ENCODE results near the gene MBP. TPM values are rescaled to one million over a fixed set of nuclear protein-coding genes. Genes with fewer than 3 reads are reported as not detected.

The MBP gene
- total RNA-seq, 1 donor from 2014 or later: 2.0 TPM

GRCh38 chr18:76988827-76989646 is 143.5 kb downstream of the MBP start:
- H3K4me1 Mint-ChIP-seq: peaks cover under 1% of the 10 kb centered on the region
- no peak for DNase-seq (ENCODE audit: low read depth, low spot score)
- peaks cover 2% of the 10 kb centered on the region for H3K27me3 Mint-ChIP-seq (ENCODE audit: low read depth)
- no peak for TF ChIP-seq CTCF (conservative IDR thresholded peaks at IDR 0.05)
- no peak overlapping the region for H3K4me3 Mint-ChIP-seq
- no peaks in the 10 kb centered on the region for H3K36me3 Mint-ChIP-seq (ENCODE audit: low read depth)
- no peaks in the 10 kb centered on the region for H3K9me3 Mint-ChIP-seq
- H3K27ac Mint-ChIP-seq (ENCODE audit: unreplicated experiment): no peak overlapping the region

DNA sequence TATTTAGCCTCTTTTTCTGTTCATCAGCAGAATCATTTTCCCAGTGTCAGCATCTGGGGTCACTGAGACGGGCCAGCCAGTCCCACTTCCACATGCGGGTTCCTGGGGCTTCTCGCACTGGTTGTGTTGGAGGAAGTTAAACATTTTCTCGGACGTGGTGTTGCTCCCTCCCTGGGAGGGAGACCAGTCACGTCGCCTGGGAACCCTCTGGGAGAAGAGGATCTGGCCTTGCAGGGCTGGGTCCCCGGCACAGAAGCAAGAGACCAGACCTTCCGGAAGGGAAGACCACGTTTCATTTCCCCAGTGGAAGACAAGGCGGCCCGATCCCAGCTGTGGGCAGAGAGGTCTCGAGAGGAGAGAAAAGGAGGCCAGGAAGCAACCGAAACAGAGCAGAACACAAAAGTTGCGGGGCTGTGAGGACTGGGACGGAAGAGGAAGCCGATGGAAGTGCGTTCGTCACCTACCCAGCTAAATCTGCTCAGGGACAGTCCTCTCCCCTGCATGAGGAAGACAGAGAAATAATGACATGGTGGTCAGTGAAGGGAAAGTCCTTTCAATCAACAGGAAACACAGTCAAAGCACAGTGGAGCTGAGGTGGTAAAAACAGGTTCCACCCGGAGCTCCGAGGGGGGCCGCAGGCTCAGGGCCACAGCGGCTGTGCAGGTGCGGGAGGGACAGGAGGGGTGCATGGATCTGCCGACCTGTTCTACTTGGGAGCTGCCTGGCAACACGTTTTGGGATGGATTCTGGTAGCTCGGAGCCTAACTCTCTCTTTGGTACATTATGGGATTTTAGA is 144.4 kb downstream of the MBP start:
- Mint-ChIP-seq H3K9me3 (no peaks in the 10 kb centered on the region), H3K4me1 (peaks cover 9% of the 10 kb centered on the region), H3K36me3 (ENCODE audit: low read depth) (no peaks in the 10 kb centered on the region), H3K4me3 (no peak overlapping the region), H3K27ac (ENCODE audit: unreplicated experiment) (no peak overlapping the region), H3K27me3 (ENCODE audit: low read depth) (peaks cover 2% of the 10 kb centered on the region)
- no peak for DNase-seq (ENCODE audit: low read depth, low spot score)
- no peak for TF ChIP-seq CTCF (conservative IDR thresholded peaks at IDR 0.05)

DNA sequence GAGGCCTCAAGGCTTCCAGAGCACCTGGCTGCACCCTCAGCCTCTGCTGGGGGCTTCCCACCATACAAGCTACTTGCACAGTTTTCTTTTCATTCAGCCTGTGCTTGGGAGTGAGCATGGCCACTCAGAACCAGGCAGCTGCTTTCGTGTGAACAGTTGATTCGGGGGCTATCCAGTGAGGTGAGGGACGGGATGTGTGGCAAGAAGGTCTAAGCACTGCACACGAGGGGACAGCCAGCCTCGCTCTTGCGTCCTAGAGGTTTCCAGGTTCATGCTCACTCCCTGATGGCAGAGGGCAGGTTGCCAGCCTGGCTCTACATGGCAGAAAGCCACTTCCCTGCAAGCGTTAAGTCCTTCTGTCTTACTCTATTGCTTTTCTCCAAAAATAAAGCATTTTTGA is 146.2 kb downstream of the MBP start:
- Mint-ChIP-seq H3K4me1 (peaks cover 12% of the 10 kb centered on the region), H3K36me3 (ENCODE audit: low read depth) (no peaks in the 10 kb centered on the region), H3K9me3 (no peaks in the 10 kb centered on the region), H3K27me3 (ENCODE audit: low read depth) (peaks cover 2% of the 10 kb centered on the region), H3K4me3 (no peak overlapping the region), H3K27ac (ENCODE audit: unreplicated experiment) (no peak overlapping the region)
- TF ChIP-seq CTCF (conservative IDR thresholded peaks at IDR 0.05): no peak
- no peak for DNase-seq (ENCODE audit: low read depth, low spot score)

DNA sequence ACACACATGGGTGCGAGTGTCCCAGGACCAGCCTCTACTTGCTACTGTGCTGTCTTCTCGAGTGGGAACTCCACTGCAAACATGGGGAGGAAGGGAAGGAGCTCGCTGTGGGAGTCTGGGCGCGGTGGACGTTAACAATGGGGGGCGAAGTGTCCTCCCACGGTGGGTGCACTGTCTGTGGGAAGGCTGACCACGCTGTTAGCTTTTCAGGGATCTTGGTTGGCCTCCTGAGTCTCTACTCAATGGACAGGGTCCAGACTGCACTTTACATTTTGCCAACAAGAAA is 146.7 kb downstream of the MBP start:
- peaks cover 12% of the 10 kb centered on the region for H3K4me1 Mint-ChIP-seq
- peak overlapping the region; percentile 82 for H3K27ac Mint-ChIP-seq (ENCODE audit: unreplicated experiment)
- no peak overlapping the region for H3K4me3 Mint-ChIP-seq
- no peaks in the 10 kb centered on the region for H3K9me3 Mint-ChIP-seq
- no peak for TF ChIP-seq CTCF (conservative IDR thresholded peaks at IDR 0.05)
- peaks cover 2% of the 10 kb centered on the region for H3K27me3 Mint-ChIP-seq (ENCODE audit: low read depth)
- DNase-seq (ENCODE audit: low read depth, low spot score): no peak
- no peaks in the 10 kb centered on the region for H3K36me3 Mint-ChIP-seq (ENCODE audit: low read depth)

- H3K4me3 Mint-ChIP-seq: no peak overlapping the region
- no peak for DNase-seq (ENCODE audit: low read depth, low spot score)
- no peaks in the 10 kb centered on the region for H3K9me3 Mint-ChIP-seq
- peaks cover 12% of the 10 kb centered on the region for H3K4me1 Mint-ChIP-seq
- no peak overlapping the region for H3K27ac Mint-ChIP-seq (ENCODE audit: unreplicated experiment)
- H3K36me3 Mint-ChIP-seq (ENCODE audit: low read depth): no peaks in the 10 kb centered on the region
- TF ChIP-seq CTCF (conservative IDR thresholded peaks at IDR 0.05): no peak
- H3K27me3 Mint-ChIP-seq (ENCODE audit: low read depth): peaks cover 2% of the 10 kb centered on the region
Observed at GRCh38 chr18:76985156-76985950, 147.2 kb downstream of the MBP start.
